DND-41 (cell line): ENCODE data around the gene ATF6.

Experiments used
- ATAC-seq: fragments of 200-7000 bp; cut with Tn5 transposase; 3 replicates; pipeline ENCODE4 v1.9.1; 2021; ENCODE audit warnings: low read depth; ENCODE audit not compliant: insufficient read depth
- DNase-seq: peaks from one replicate; pipeline ENCODE4 v3.0.0-alpha.2; 2020
- H2AFZ ChIP-seq: 2 replicates; pipeline ENCODE4 v1.6.0; 2012; ENCODE audit warnings: low read depth, low read length
- H3K27ac ChIP-seq: 2 replicates; pipeline ENCODE4 v1.5.1; 2012; ENCODE audit warnings: low read length, inconsistent platforms
- H3K27me3 ChIP-seq: fragments of 200-600 bp; sonication (generic); 2 replicates; pipeline ENCODE4 v1.6.0; 2012; ENCODE audit warnings: low read length, mild to moderate bottlenecking, inconsistent platforms; ENCODE audit not compliant: insufficient read depth, poor library complexity
- H3K36me3 ChIP-seq: 2 replicates; pipeline ENCODE4 v1.5.1; 2012; ENCODE audit warnings: low read length, inconsistent platforms; ENCODE audit not compliant: insufficient read depth
- H3K4me1 ChIP-seq: 2 replicates; pipeline ENCODE4 v1.5.1; 2012; ENCODE audit warnings: mild to moderate bottlenecking, low read length; ENCODE audit not compliant: insufficient read depth
- H3K4me2 ChIP-seq: 2 replicates; pipeline ENCODE4 v1.6.0; 2012; ENCODE audit warnings: mild to moderate bottlenecking, moderate library complexity, low read length, inconsistent platforms; ENCODE audit not compliant: insufficient read depth
- H3K4me3 ChIP-seq, 2 experiments: fragments of 200-600 bp in 1 of 2; shearing (Covaris generic) in 1 of 2; 2 replicates each; pipeline ENCODE4 v1.5.1; 2012 to 2016; ENCODE audit warnings: inconsistent platforms in 2 of 2, low read length in 2 of 2, mild to moderate bottlenecking in 2 of 2, low read depth in 1 of 2, moderate library complexity in 1 of 2
- H3K79me2 ChIP-seq: 2 replicates; pipeline ENCODE4 v1.6.0; 2012; ENCODE audit warnings: low read length, inconsistent platforms; ENCODE audit not compliant: insufficient read depth
- H3K9ac ChIP-seq: 2 replicates; pipeline ENCODE4 v1.6.0; 2012; ENCODE audit warnings: low read depth, mild to moderate bottlenecking, inconsistent platforms, low read length, moderate library complexity
- H3K9me3 ChIP-seq: 2 replicates; pipeline ENCODE4 v1.5.1; 2012; ENCODE audit warnings: low read length, moderate library complexity, mild to moderate bottlenecking, inconsistent platforms; ENCODE audit not compliant: insufficient read depth, severe bottlenecking
- H4K20me1 ChIP-seq: 2 replicates; pipeline ENCODE4 v1.6.0; 2012; ENCODE audit warnings: low read length; ENCODE audit not compliant: insufficient read depth
- EZH2 ChIP-seq: IDR thresholded peaks from 3 replicates; pipeline ENCODE4 v1.6.1; 2012; ENCODE audit warnings: borderline replicate concordance, low read depth, mild to moderate bottlenecking, moderate library complexity, low read length, inconsistent platforms; ENCODE audit not compliant: severe bottlenecking
- TF ChIP-seq, protein P1 (sequence below): IDR thresholded peaks from 2 replicates; pipeline ENCODE4 v1.5.1; 2012; ENCODE audit warnings: borderline replicate concordance, low read length, moderate library complexity, mild to moderate bottlenecking; ENCODE audit not compliant: poor library complexity, severe bottlenecking; ENCODE audit errors: extremely low read depth

Gene ATF6

GRCh38 chr1:161792740-161793139 lies 26.6 kb downstream of the ATF6 start:
- H3K4me2 ChIP-seq = no peak overlapping the region
- TF ChIP-seq, protein P1, sequence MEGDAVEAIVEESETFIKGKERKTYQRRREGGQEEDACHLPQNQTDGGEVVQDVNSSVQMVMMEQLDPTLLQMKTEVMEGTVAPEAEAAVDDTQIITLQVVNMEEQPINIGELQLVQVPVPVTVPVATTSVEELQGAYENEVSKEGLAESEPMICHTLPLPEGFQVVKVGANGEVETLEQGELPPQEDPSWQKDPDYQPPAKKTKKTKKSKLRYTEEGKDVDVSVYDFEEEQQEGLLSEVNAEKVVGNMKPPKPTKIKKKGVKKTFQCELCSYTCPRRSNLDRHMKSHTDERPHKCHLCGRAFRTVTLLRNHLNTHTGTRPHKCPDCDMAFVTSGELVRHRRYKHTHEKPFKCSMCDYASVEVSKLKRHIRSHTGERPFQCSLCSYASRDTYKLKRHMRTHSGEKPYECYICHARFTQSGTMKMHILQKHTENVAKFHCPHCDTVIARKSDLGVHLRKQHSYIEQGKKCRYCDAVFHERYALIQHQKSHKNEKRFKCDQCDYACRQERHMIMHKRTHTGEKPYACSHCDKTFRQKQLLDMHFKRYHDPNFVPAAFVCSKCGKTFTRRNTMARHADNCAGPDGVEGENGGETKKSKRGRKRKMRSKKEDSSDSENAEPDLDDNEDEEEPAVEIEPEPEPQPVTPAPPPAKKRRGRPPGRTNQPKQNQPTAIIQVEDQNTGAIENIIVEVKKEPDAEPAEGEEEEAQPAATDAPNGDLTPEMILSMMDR = peak; percentile 73
- TF ChIP-seq EZH2 = no peak
- no peak overlapping the region for H3K9ac ChIP-seq
- H3K4me3 ChIP-seq = no peak overlapping the region
- peaks cover 69% of the 10 kb centered on the region for H3K36me3 ChIP-seq
- no peaks in the 10 kb centered on the region for H3K9me3 ChIP-seq
- H3K4me1 ChIP-seq = no peaks in the 10 kb centered on the region
- DNase-seq (no peak), ATAC-seq (peak; percentile 74)
- no peaks in the 10 kb centered on the region for H4K20me1 ChIP-seq
- H2AFZ ChIP-seq = no peak overlapping the region
- H3K27ac ChIP-seq = no peak overlapping the region
- peaks cover 2% of the 10 kb centered on the region; the same call in 1 of the 2 replicates for H3K79me2 ChIP-seq
- no peaks in the 10 kb centered on the region for H3K27me3 ChIP-seq

GRCh38 chr1:161799792-161800191 lies 33.7 kb downstream of the ATF6 start:
- ATAC-seq (no peak), DNase-seq (no peak)
- Histone ChIP-seq H4K20me1 (no peaks in the 10 kb centered on the region), H3K27ac (no peak overlapping the region), H3K27me3 (no peaks in the 10 kb centered on the region), H3K4me2 (no peak overlapping the region), H3K9ac (no peak overlapping the region), H3K36me3 (peaks cover 63% of the 10 kb centered on the region), H3K9me3 (no peaks in the 10 kb centered on the region), H3K79me2 (no peaks in the 10 kb centered on the region), H3K4me3 (no peak overlapping the region), H2AFZ (no peak overlapping the region), H3K4me1 (no peaks in the 10 kb centered on the region)
- no peak for TF ChIP-seq EZH2
- TF ChIP-seq, protein P1 = no peak

DNA sequence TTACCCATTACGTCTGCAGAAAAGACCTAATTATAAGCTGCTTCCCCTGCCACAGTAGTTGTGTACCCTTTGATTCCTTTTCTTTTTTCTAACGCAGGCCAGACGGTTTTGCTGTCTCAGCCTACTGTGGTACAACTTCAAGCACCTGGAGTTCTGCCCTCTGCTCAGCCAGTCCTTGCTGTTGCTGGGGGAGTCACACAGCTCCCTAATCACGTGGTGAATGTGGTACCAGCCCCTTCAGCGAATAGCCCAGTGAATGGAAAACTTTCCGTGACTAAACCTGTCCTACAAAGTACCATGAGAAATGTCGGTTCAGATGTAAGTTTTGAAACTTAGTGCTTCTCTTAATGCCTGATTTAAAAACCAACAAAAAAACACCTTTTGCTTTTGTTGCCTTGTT lies 35.8 kb downstream of the ATF6 start:
- Histone ChIP-seq H3K4me2 (no peak overlapping the region), H3K79me2 (no peaks in the 10 kb centered on the region), H3K4me3 (no peak overlapping the region), H3K27ac (no peak overlapping the region), H3K36me3 (peaks cover 55% of the 10 kb centered on the region), H3K4me1 (no peaks in the 10 kb centered on the region), H3K27me3 (no peaks in the 10 kb centered on the region), H4K20me1 (no peaks in the 10 kb centered on the region), H2AFZ (no peak overlapping the region), H3K9ac (no peak overlapping the region), H3K9me3 (no peaks in the 10 kb centered on the region)
- DNase-seq = no peak
- no peak for TF ChIP-seq EZH2
- TF ChIP-seq, protein P1 = no peak
- no peak for ATAC-seq

DNA sequence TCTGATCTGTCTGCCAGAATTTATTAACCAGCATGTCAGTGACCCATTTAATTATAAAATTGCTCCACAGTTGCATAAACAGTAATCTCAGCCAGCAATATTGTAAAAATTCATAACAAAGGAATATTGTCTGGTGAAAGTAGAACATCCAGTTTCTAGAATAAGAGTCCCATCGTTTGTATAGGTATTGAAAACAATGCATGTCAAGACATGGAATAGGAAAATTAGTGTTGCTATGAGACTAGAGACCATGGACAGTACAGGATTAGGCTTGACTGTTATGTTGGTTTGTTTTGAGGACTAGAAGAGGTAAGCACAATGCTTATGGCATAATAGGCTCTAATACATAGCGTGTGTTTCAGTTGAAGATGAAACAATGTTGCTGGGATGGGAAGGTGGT lies 37.1 kb downstream of the ATF6 start:
- Histone ChIP-seq H3K9ac (no peak overlapping the region), H3K9me3 (no peaks in the 10 kb centered on the region)

More for the DNA sequence above, 37.1 kb downstream of the ATF6 start:
- Histone ChIP-seq H3K4me1 (no peaks in the 10 kb centered on the region), H3K36me3 (peaks cover 49% of the 10 kb centered on the region), H3K27me3 (no peaks in the 10 kb centered on the region), H3K4me3 (no peak overlapping the region), H2AFZ (no peak overlapping the region), H3K79me2 (no peaks in the 10 kb centered on the region), H3K27ac (no peak overlapping the region), H3K4me2 (no peak overlapping the region), H4K20me1 (no peaks in the 10 kb centered on the region)
- no peak for TF ChIP-seq EZH2
- TF ChIP-seq, protein P1 = no peak
- ATAC-seq (no peak), DNase-seq (no peak)
